GM12891 (cell line): ENCODE data around the gene PDS5B.

Experiments
- PAX5 ChIP-seq: IDR thresholded peaks from 2 replicates; pipeline ENCODE4 v1.6.1; 2011; ENCODE audit warnings: low read length, moderate library complexity, mild to moderate bottlenecking; ENCODE audit not compliant: insufficient read depth, severe bottlenecking
- POLR2A ChIP-seq: IDR thresholded peaks from 2 replicates; pipeline ENCODE4 v1.6.1; 2011; ENCODE audit warnings: low read depth, low read length, control low read depth
- POLR2AphosphoS5 ChIP-seq: IDR thresholded peaks from 2 replicates; pipeline ENCODE4 v1.6.1; 2011; ENCODE audit warnings: low read depth, low read length, control low read depth
- SPI1 ChIP-seq: IDR thresholded peaks from 2 replicates; pipeline ENCODE4 v1.6.1; 2011; ENCODE audit warnings: low read depth, low read length, control low read depth
- TAF1 ChIP-seq: IDR thresholded peaks from 2 replicates; pipeline ENCODE4 v1.6.1; 2011; ENCODE audit warnings: low read depth, low read length, control low read depth

DNA sequence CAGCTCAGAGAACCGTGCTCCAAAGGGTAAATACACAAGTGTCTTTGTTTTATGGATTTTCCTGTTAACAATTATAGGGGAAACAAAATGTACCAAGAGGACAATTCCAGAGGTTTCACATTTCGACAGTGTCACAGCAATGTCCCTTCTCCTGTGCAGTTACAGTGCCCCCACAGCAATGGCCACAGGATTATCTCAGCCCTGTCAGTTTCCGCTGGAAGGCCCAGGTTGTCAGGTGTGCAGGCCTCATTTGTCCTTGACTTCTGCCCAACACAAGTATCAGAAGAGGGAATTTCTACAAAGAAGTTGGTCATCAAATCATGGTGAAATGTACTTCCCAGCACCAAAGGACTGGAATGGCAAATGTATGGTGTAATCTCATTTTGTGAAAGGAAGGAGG, 36.5 kb upstream of the PDS5B start:
- no peak for TF ChIP-seq POLR2A
- no peak for TF ChIP-seq POLR2AphosphoS5
- TF ChIP-seq SPI1 = no peak
- TF ChIP-seq PAX5 = no peak
- no peak for TF ChIP-seq TAF1
